NOMO-1 (cell line): ENCODE results near the gene PACSIN2.
A peak's percentile ranks its signal among the peaks of the same experiment; 100 is the strongest.

Experiments used
- DNase-seq, 2 experiments: peaks; one replicate each; lab custom pipeline; 2025; ENCODE audit not compliant: unreplicated experiment in 2 of 2; lab: John Stamatoyannopoulos, UW

Gene PACSIN2

DNA sequence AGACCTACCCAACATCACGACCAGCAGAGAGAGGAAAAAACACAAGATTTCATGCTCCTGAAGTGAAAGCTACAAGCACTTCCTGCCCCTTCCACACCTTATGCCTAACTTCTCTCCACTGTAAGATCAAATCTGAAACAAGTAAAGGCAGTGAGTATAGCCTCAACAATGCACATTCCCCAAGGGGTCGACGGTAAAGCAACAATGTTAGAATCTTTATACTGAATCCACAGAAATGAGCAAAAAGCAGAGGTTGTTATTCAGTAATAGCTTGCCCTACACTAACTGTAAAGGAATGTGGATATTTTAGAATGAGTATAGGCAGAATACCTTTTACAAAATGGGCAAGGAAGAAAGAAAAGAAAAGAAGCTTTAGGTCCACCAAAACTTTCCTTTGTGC lies 173.5 kb downstream of the PACSIN2 start:
- no peak for DNase-seq

DNA sequence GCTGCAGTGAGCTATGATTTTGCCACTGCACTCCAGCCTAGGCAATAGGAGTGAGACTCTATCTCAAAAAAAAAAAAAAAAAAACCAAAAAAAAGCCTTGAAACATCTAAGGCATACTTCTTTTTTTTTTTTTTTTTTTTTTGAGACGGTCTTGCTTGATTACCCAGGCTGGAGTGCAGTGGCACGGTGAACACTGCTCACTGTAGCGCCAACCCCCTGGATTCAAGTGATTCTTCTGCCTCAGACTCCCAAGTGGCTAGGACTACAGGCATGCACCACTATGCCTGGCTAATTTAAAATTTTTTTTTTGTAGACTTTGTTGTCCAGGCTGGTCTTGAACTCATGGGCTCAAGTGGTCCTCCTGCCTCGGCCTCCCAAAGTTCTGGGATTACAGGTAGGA lies 177.4 kb downstream of the PACSIN2 start:
- no peak for DNase-seq

- DNase-seq: no peak
Observed at GRCh38 chr22:42836026-42836425, 178.9 kb downstream of the PACSIN2 start.

GRCh38 chr22:42834177-42834949 lies 180.6 kb downstream of the PACSIN2 start:
- no peak for DNase-seq

DNA sequence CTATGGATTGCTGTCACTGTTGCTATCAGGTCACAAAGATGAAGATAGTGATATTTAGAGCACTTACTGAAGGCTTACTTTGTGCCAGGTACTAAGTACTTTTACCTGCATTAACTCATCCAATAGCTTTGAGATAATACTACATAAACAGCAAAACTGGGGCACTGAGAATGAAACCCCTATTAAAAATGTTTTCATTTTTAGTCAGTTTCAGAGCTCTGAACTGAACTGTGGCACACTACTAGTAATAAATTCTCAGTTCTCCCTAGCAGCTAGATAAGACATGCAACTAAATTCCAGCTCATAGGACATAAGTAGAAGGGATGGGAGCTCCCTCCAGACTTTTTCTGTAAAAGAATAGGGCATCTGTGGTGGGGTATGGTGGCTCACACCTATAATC lies 181.8 kb downstream of the PACSIN2 start:
- DNase-seq: no peak

GRCh38 chr22:42831712-42832111 lies 183.2 kb downstream of the PACSIN2 start:
- no peak for DNase-seq

DNA sequence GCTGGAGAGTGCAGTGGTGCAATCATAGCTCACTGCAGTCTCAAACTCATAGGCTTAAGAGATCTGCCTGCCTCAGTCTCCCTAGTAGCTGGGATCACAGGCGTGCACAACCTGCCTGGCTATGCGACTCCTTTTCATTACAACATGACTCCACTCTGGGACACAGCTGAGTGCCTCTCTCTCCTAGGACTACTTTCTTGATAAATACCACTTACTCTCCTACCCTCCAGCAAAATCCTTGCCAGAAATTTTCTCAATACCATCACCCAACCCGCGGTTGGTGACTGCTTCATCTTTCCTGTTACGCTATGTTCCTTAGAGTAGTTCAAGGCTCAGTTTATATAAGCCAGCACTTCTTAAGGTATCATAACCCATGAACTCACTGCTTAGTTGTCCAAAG lies 184.8 kb downstream of the PACSIN2 start:
- no peak for DNase-seq

DNA sequence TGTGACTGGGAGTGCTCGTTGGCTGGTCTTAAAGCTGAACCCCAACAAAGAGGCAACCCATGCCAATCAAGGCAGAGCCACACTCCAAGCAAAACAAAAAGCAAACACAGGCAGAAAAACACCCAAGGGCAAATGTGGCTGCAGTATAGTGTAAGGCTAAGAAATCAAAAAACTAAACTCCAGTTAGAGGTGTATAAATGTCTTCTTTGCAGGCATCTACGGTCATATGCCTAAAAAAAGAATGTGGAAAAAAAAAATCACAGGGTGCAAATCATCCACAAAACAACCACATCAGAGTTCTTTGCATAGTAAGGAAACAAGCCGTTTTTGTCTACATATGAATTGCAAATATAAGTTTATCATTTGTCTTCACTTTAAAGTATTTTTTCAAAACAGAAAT lies 185.6 kb downstream of the PACSIN2 start:
- DNase-seq: no peak

- no peak for DNase-seq
Observed at GRCh38 chr22:42825796-42826195, 189.2 kb downstream of the PACSIN2 start.

DNA sequence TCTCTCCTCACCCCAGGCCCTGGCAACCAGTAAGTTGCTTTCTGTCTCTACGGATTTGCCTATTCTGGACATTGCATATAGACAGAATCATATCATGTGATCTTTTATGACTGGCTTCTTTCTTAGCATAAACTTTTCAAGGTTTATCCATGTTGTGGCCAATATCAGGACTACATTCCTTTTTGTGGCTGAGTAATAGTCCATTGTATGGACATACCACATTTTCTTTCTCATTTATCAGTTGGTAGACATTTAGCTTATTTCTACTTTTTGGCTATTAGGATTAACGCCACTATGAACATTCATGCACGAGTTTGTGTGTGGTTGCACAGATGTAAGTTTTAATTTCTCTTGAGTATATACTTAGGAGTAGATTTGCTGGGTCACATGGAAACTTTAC lies 193.6 kb downstream of the PACSIN2 start:
- no peak for DNase-seq

DNA sequence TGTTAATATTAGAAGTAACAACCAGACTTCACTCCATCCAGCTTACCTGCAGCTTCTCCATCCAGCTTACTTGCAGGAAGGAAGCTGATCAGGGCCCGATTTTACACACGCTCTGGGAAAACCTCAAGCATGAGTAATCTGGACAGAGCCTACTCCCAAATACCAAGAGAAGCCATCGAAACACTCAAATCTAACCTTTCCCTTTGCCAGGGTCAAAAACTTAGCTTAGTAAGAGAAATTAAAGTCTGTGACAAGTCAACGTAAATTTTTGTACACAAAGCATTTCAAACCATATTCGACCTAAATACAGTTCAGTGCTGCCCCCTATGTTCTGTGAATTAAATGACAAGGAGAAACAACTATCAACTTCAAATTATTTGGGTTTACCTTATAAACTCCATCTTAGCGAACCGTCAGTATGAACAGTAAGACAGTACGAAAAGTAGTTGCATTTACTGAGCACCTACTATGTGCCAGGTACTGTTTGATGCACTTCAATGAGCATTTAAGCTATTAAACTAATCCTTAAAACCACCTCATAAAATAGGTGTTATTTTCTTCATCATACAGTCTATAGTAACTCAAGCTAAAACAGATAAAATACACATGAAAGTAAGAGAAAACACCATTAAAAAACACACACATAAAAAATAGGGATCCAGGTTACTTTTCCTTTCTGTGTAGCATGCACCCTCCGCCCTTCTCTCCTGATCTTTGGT lies 194.7 kb downstream of the PACSIN2 start:
- peak in 1 of 2 experiments; percentile 30 for DNase-seq
